K562 (cell line): ENCODE measurements around the gene CTNS. TPM values are rescaled to one million over a fixed set of nuclear protein-coding genes. Genes with fewer than 3 reads are reported as not detected.

Source experiments
- ATAC-seq: fragments of 200-7000 bp; cut with Tn5 transposase; 3 replicates; pipeline ENCODE4 v1.9.1; 2020; ENCODE audit warnings: moderate library complexity
- BruUV-seq: library from RNA; stranded (reverse); fragments of 400-500 nt; replicated peaks from 2 replicates; lab custom pipeline; 2021; lab: Mats Ljungman, UMichigan
- CTCF ChIA-PET: fragments of 300-600 bp; formaldehyde crosslinking; extraction: SDS; loops from one replicate; lab custom pipeline; 2021; ENCODE audit warnings: low intra/inter-chr PET ratio; lab: Yijun Ruan, JAX
- POLR2A ChIA-PET: fragments of 300-600, 350-650 bp; sonication (Branson Sonifier 250); formaldehyde crosslinking; extraction: SDS; loops from one replicate; lab custom pipeline; 2021; ENCODE audit warnings: antibody characterized with exemption, inconsistent platforms; lab: Yijun Ruan, JAX
- DNase-seq, 4 experiments: peaks; one replicate each; pipeline versions ENCODE4 v3.0.0 to v3.0.0-alpha.2; 2011 to 2018; ENCODE audit warnings: low spot score in 3 of 4, mixed read lengths in 3 of 4; ENCODE audit errors: extremely low read depth in 1 of 4
- FAIRE-seq: peaks from 2 replicates; lab custom pipeline; 2011; peaks lifted over from hg19 to GRCh38; lab: Jason Lieb, UNC
- H2AFZ ChIP-seq: 2 replicates; pipeline ENCODE4 v1.6.0; 2011; ENCODE audit warnings: low read depth, low read length, control low read depth, inconsistent platforms
- H3K27ac ChIP-seq: fragments of 200-600 bp; 3 replicates; pipeline ENCODE4 v1.8.0; 2011; ENCODE audit warnings: low read depth, mild to moderate bottlenecking, control low read depth, inconsistent platforms, low read length, moderate library complexity, mixed read lengths; ENCODE audit errors: extremely low read depth
- H3K27me3 ChIP-seq, 2 experiments: fragments of 300-600 bp in 1 of 2; 2 replicates in 1 of 2; 3 replicates in 1 of 2; pipeline versions ENCODE4 v1.6.0 to v1.8.0; 2011; ENCODE audit warnings: inconsistent platforms in 2 of 2, low read length in 2 of 2, mild to moderate bottlenecking in 1 of 2, mixed read lengths in 1 of 2, moderate library complexity in 1 of 2; ENCODE audit not compliant: control insufficient read depth in 2 of 2, insufficient read depth in 2 of 2
- H3K36me3 ChIP-seq: fragments of 300-600 bp; 3 replicates; pipeline ENCODE4 v1.8.0; 2011; ENCODE audit warnings: mild to moderate bottlenecking, low read length, inconsistent platforms; ENCODE audit not compliant: control insufficient read depth, insufficient read depth
- H3K4me1 ChIP-seq, 2 experiments: fragments of 200-600 bp in 1 of 2; replicated peaks in 1 of 2; 2 replicates in 1 of 2; 3 replicates in 1 of 2; pipeline versions ENCODE4 v1.5.1 to v1.8.0; 2011; ENCODE audit warnings: inconsistent platforms in 2 of 2, low read length in 2 of 2, mild to moderate bottlenecking in 1 of 2, mixed read lengths in 1 of 2, moderate library complexity in 1 of 2; ENCODE audit not compliant: control insufficient read depth in 2 of 2, insufficient read depth in 2 of 2
- H3K4me2 ChIP-seq: 2 replicates; pipeline ENCODE4 v1.6.1; 2011; ENCODE audit warnings: low read length, control low read depth, inconsistent platforms, mixed read lengths; ENCODE audit not compliant: insufficient read depth
- H3K4me3 ChIP-seq: fragments of 200-600 bp; sonication (generic), shearing (Covaris generic); 2 replicates; pipeline ENCODE4 v1.5.1; 2016; ENCODE audit warnings: control low read depth, inconsistent platforms
- H3K79me2 ChIP-seq: fragments of 200-600 bp; 3 replicates; pipeline ENCODE4 v1.8.0; 2011; ENCODE audit warnings: low read length, inconsistent platforms; ENCODE audit not compliant: control insufficient read depth, insufficient read depth
- H3K9ac ChIP-seq, 2 experiments: 2 replicates each; pipeline versions ENCODE4 v1.6.0 to v1.6.1; 2011; ENCODE audit warnings: low read depth in 2 of 2, low read length in 2 of 2, control low read depth in 1 of 2, inconsistent platforms in 1 of 2, mild to moderate bottlenecking in 1 of 2, mixed read lengths in 1 of 2; ENCODE audit not compliant: insufficient read depth in 1 of 2
- H3K9me1 ChIP-seq: one replicate; pipeline ENCODE4 v1.6.0; 2011; ENCODE audit warnings: inconsistent platforms, mild to moderate bottlenecking, low read length, moderate library complexity; ENCODE audit not compliant: control insufficient read depth, insufficient read depth
- H3K9me3 ChIP-seq: replicated peaks from 2 replicates; pipeline ENCODE4 v1.5.1; 2011; ENCODE audit warnings: low read depth, low read length, inconsistent platforms; ENCODE audit not compliant: control insufficient read depth, insufficient read depth
- H4K20me1 ChIP-seq: replicated peaks from 2 replicates; pipeline ENCODE4 v1.6.1; 2011; ENCODE audit warnings: low read length, inconsistent platforms, mixed read lengths; ENCODE audit not compliant: control insufficient read depth, insufficient read depth
- ARID1B ChIP-seq: fragments of 450-650 bp; IDR thresholded peaks from 2 replicates; pipeline ENCODE4 v1.6.1; 2016; ENCODE audit warnings: antibody characterized with exemption, mild to moderate bottlenecking, inconsistent platforms
- CBFA2T3 ChIP-seq: fragments of 450-650 bp; IDR thresholded peaks from 2 replicates; pipeline ENCODE4 v1.6.1; 2017
- E2F4 ChIP-seq: sonication (generic); formaldehyde crosslinking; IDR thresholded peaks from 2 replicates; pipeline ENCODE4 v1.8.0; 2022; ENCODE audit warnings: mild to moderate bottlenecking, low read depth, missing genetic modification reagents
- JUNB ChIP-seq: fragments of 450-650 bp; formaldehyde crosslinking; conservative IDR thresholded peaks from 2 replicates; pipeline ENCODE4 v1.4.0; 2020; ENCODE audit warnings: mild to moderate bottlenecking
- MECOM ChIP-seq: fragments of 250-450 bp; sonication (Bioruptor Pico); IDR thresholded peaks from 2 replicates; pipeline ENCODE4 v1.8.0; 2022; ENCODE audit warnings: inconsistent platforms
- MXI1 ChIP-seq: IDR thresholded peaks from 2 replicates; pipeline ENCODE4 v1.6.1; 2011; ENCODE audit warnings: low read depth, mild to moderate bottlenecking, improper control_type of control experiment, low read length
- POLR2B ChIP-seq: fragments of 450-650 bp; IDR thresholded peaks from 2 replicates; pipeline ENCODE4 v1.6.1; 2018; ENCODE audit warnings: low read depth; ENCODE audit not compliant: partially characterized antibody
- RFX5 ChIP-seq: IDR thresholded peaks from 2 replicates; pipeline ENCODE4 v1.6.1; 2011; ENCODE audit warnings: low read depth, mild to moderate bottlenecking, improper control_type of control experiment, low read length
- SMAD3 ChIP-seq: fragments of 450-650 bp; formaldehyde crosslinking; conservative IDR thresholded peaks from 2 replicates; pipeline ENCODE4 v1.4.0; 2020; ENCODE audit warnings: mild to moderate bottlenecking
- SMAD4 ChIP-seq: fragments of 250-450 bp; sonication (Bioruptor Pico); conservative IDR thresholded peaks from 2 replicates; pipeline ENCODE4 v1.8.0; 2021; ENCODE audit warnings: inconsistent platforms, mild to moderate bottlenecking, moderate library complexity
- SUPT5H ChIP-seq: fragments of 450-650 bp; IDR thresholded peaks from 2 replicates; pipeline ENCODE4 v1.6.1; 2016
- TFE3 ChIP-seq: fragments of 450-650 bp; formaldehyde crosslinking; IDR thresholded peaks from 2 replicates; pipeline ENCODE4 v1.4.0; 2020; ENCODE audit warnings: mild to moderate bottlenecking, mixed read lengths
- ZNF124 ChIP-seq: sonication (generic); formaldehyde crosslinking; IDR thresholded peaks from 2 replicates; pipeline ENCODE4 v1.8.1; 2022; ENCODE audit warnings: missing genetic modification reagents
- ZNF277 ChIP-seq: fragments of 250-450 bp; sonication (Bioruptor Pico); IDR thresholded peaks from 2 replicates; pipeline ENCODE4 v1.8.0; 2022; ENCODE audit warnings: inconsistent platforms, mild to moderate bottlenecking, moderate library complexity, borderline replicate concordance
- ZNF77 ChIP-seq: fragments of 250-450 bp; sonication (Bioruptor Pico); IDR thresholded peaks from 2 replicates; pipeline ENCODE4 v1.5.0; 2020
- WGBS: fragments of 100-300 bp; shearing (Covaris generic); methylation state at CpG from one replicate; pipeline ENCODE4 v1.1.6; 2016; ENCODE audit warnings: low coverage, mixed read lengths; ENCODE audit not compliant: insufficient coverage; ENCODE audit errors: missing lambda C conversion rate; 5-methylcytosine and 5-hydroxymethylcytosine counted together
- in situ Hi-C: fragments of 300-500 bp; cut with MboI; formaldehyde crosslinking; loops from 4 replicates; pipeline ENCODE4 v1.15.0; 2018; ENCODE audit warnings: inconsistent platforms, mixed read lengths
- intact Hi-C: fragments of 100-400 bp; cut with micrococcal nuclease; formaldehyde crosslinking; loops from 2 replicates; pipeline ENCODE4 v1.14.2; 2022
- polyA plus RNA-seq, 8 experiments: library from polyadenylated mRNA; depleted of rRNA in 4 of 8; stranded (reverse) in 5 of 8; unstranded in 3 of 8; fragments of >200 nt; fragmentation: Nextera tagmentation in 2 of 8; fragmentation: Illumina TruSeq in 1 of 8; extraction: Ambion mirVana in 2 of 8; extraction: Trizol in 1 of 8; gene quantifications; 2 replicates each; pipeline versions ENCODE4 v1.2.1 to v1.2.3, GENCODE V29; 2011 to 2014; ENCODE audit warnings: inconsistent platforms in 1 of 8, missing spikeins in 1 of 8
- total RNA-seq, 7 experiments: library from RNA; depleted of rRNA in 6 of 7; stranded (reverse); fragments of >200 nt in 6 of 7; fragmentation: Illumina TruSeq in 2 of 7; extraction: Trizol in 2 of 7; gene quantifications; 2 replicates each; pipeline versions ENCODE4 v1.2.1 to v1.2.3, GENCODE V29; 2011 to 2021; ENCODE audit warnings: low replicate concordance in 1 of 7
- TF ChIP-seq, protein P1 (sequence below): sonication (generic); formaldehyde crosslinking; IDR thresholded peaks from 2 replicates; pipeline ENCODE4 v1.8.0; 2022; ENCODE audit warnings: missing genetic modification reagents, mild to moderate bottlenecking, moderate library complexity, borderline replicate concordance
- TF ChIP-seq, protein P2 (sequence below): fragments of 250-450 bp; sonication (Bioruptor Pico); IDR thresholded peaks from 2 replicates; pipeline ENCODE4 v1.5.0; 2021; ENCODE audit warnings: mild to moderate bottlenecking, borderline replicate concordance

The CTNS gene
- total and polyA plus RNA-seq, 9 of the 15 experiments (the other 6 are each of a cell fraction or from before 2014, with no cell fraction given), result 0.66 to 8.4 (median 4.9) TPM

GRCh38 chr17:3675886-3676285 lies 39.3 kb downstream of the CTNS start:
- no peak for FAIRE-seq
- H3K4me1 ChIP-seq, result peaks cover 0 to 23% of the 10 kb centered on the region in 2 experiments; a peak in 3 of 5 replicates
- no peak overlapping the region for H3K4me3 ChIP-seq
- no peak overlapping the region for H3K4me2 ChIP-seq
- intact Hi-C loops (no loop called here), in situ Hi-C loops (no loop called here)
- H3K27ac ChIP-seq, result no peak overlapping the region
- no peaks in the 10 kb centered on the region for H3K9me3 ChIP-seq
- 16% methylated on average over 11 of the region's 11 CpGs for WGBS
- H3K27me3 ChIP-seq, result peaks cover 0 to 6% of the 10 kb centered on the region in 2 experiments; a peak in 3 of 5 replicates
- ATAC-seq, result no peak
- no TSS peak for BruUV-seq
- H4K20me1 ChIP-seq, result no peaks in the 10 kb centered on the region
- H3K36me3 ChIP-seq, result peaks cover 2% of the 10 kb centered on the region; the same call in 1 of the 3 replicates
- H3K79me2 ChIP-seq, result no peaks in the 10 kb centered on the region
- H3K9ac ChIP-seq, result no peak overlapping the region
- DNase-seq, result no peak
- H2AFZ ChIP-seq, result no peak overlapping the region
- POLR2A ChIA-PET, result interaction anchor here (0.7 kb wide), 1 partner anchor 435 kb away, joined by 3 read pairs; no protein-coding TSS in a partner anchor
- H3K9me1 ChIP-seq, result no peaks in the 10 kb centered on the region
- CTCF ChIA-PET, result no interaction called here
- TF ChIP-seq POLR2B (no peak), MXI1 (no peak), JUNB (CRISPR knock-in tag) (no peak), MECOM (no peak), TFE3 (no peak), ZNF124 (CRISPR knock-in tag) (no peak), E2F4 (CRISPR knock-in tag) (no peak), ZNF77 (no peak), ARID1B (no peak), CBFA2T3 (no peak), ZNF277 (CRISPR knock-in tag) (no peak), SUPT5H (no peak), RFX5 (no peak), SMAD3 (no peak), SMAD4 (CRISPR knock-in tag) (no peak)
- TF ChIP-seq, protein P1, sequence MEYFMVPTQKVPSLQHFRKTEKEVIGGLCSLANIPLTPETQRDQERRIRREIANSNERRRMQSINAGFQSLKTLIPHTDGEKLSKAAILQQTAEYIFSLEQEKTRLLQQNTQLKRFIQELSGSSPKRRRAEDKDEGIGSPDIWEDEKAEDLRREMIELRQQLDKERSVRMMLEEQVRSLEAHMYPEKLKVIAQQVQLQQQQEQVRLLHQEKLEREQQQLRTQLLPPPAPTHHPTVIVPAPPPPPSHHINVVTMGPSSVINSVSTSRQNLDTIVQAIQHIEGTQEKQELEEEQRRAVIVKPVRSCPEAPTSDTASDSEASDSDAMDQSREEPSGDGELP (CRISPR knock-in tag), result no peak
- TF ChIP-seq, protein P2, sequence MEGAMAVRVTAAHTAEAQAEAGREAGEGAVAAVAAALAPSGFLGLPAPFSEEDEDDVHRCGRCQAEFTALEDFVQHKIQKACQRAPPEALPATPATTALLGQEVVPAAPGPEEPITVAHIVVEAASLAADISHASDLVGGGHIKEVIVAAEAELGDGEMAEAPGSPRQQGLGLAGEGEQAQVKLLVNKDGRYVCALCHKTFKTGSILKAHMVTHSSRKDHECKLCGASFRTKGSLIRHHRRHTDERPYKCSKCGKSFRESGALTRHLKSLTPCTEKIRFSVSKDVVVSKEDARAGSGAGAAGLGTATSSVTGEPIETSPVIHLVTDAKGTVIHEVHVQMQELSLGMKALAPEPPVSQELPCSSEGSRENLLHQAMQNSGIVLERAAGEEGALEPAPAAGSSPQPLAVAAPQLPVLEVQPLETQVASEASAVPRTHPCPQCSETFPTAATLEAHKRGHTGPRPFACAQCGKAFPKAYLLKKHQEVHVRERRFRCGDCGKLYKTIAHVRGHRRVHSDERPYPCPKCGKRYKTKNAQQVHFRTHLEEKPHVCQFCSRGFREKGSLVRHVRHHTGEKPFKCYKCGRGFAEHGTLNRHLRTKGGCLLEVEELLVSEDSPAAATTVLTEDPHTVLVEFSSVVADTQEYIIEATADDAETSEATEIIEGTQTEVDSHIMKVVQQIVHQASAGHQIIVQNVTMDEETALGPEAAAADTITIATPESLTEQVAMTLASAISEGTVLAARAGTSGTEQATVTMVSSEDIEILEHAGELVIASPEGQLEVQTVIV (CRISPR knock-in tag), result no peak
